Measurements from ENCODE around the gene ATXN10. TPM values are rescaled to one million over a fixed set of nuclear protein-coding genes. Genes with fewer than 3 reads are reported as not detected.

The ATXN10 gene
- total and polyA plus RNA-seq, 2 of the 8 experiments (the other 6 are each of a cell fraction or from before 2014, with no cell fraction given), result 134 to 210 TPM

GRCh38 chr22:45880716-45881523, 209.3 kb downstream of the ATXN10 start (continued):
- no peak for TF ChIP-seq SIRT6 (IDR thresholded peaks at IDR 0.05; ENCODE audit: low read length)
- no peak for TF ChIP-seq RAD21 (IDR thresholded peaks at IDR 0.05 in 1 of 2, conservative IDR thresholded peaks at IDR 0.05 in 1 of 2; ENCODE audit: low read depth in 2 of 2, low read length in 2 of 2)

Measured in H1 (cell line).